H1 (cell line): ENCODE measurements around the gene CBLB. TPM values are rescaled to one million over a fixed set of nuclear protein-coding genes. Genes with fewer than 3 reads are reported as not detected.

ENCODE experiments used
- CTCF ChIA-PET: fragments of 300-600 bp; sonication (Branson Sonifier 250); formaldehyde crosslinking; loops from one replicate; lab custom pipeline; 2021; ENCODE audit not compliant: partially characterized antibody; lab: Charles Lee
- POLR2A ChIA-PET: fragments of 300-600 bp; sonication (Branson Sonifier 250); formaldehyde crosslinking; loops from one replicate; lab custom pipeline; 2021; ENCODE audit warnings: inconsistent platforms; ENCODE audit not compliant: partially characterized antibody; lab: Charles Lee
- DNase-seq, 2 experiments: peaks; one replicate each; pipeline versions ENCODE4 v3.0.0 to v3.0.0-alpha.2; 2010 to 2022; ENCODE audit warnings: low spot score in 2 of 2, low read depth in 1 of 2, mixed read lengths in 1 of 2
- FAIRE-seq: peaks from 2 replicates; lab custom pipeline; 2011; peaks lifted over from hg19 to GRCh38; lab: Jason Lieb, UNC
- H2AFZ ChIP-seq: 2 replicates; pipeline ENCODE4 v1.8.1; 2012; ENCODE audit warnings: low read length, inconsistent platforms
- H2AK5ac ChIP-seq: 2 replicates; pipeline ENCODE4 v1.6.1; 2013; ENCODE audit warnings: low read depth, low read length
- H2BK120ac ChIP-seq: replicated peaks from 2 replicates; pipeline ENCODE3; 2013; ENCODE audit warnings: low read depth, low read length, inconsistent platforms
- H2BK12ac ChIP-seq: 2 replicates; pipeline ENCODE4 v1.6.1; 2013; ENCODE audit warnings: low read depth, low read length
- H2BK15ac ChIP-seq: 2 replicates; pipeline ENCODE4 v1.6.1; 2013; ENCODE audit warnings: low read length
- H2BK20ac ChIP-seq: 2 replicates; pipeline ENCODE4 v1.6.1; 2013; ENCODE audit warnings: low read length
- H2BK5ac ChIP-seq: 2 replicates; pipeline ENCODE4 v1.6.1; 2013; ENCODE audit warnings: low read depth, low read length
- H3K14ac ChIP-seq: 2 replicates; pipeline ENCODE4 v1.6.1; 2013; ENCODE audit warnings: inconsistent platforms; ENCODE audit not compliant: insufficient read length
- H3K18ac ChIP-seq: 2 replicates; pipeline ENCODE4 v1.6.1; 2013; ENCODE audit warnings: low read length; ENCODE audit errors: extremely low read depth
- H3K23ac ChIP-seq: 2 replicates; pipeline ENCODE4 v1.6.1; 2013; ENCODE audit warnings: inconsistent platforms; ENCODE audit not compliant: insufficient read length
- H3K23me2 ChIP-seq: 2 replicates; pipeline ENCODE4 v1.6.1; 2013; ENCODE audit warnings: low read depth, low read length
- H3K27ac ChIP-seq: 2 replicates; pipeline ENCODE4 v1.6.1; 2011; ENCODE audit warnings: low read depth, low read length, inconsistent platforms
- H3K27me3 ChIP-seq, 4 experiments: replicated peaks in 1 of 4; 1 replicate in 1 of 4; 2 replicates in 3 of 4; pipeline versions ENCODE4 v1.6.1 to v1.8.1; 2011 to 2013; ENCODE audit warnings: low read length in 3 of 4, mild to moderate bottlenecking in 3 of 4, inconsistent platforms in 2 of 4, mixed read lengths in 2 of 4, moderate library complexity in 1 of 4; ENCODE audit not compliant: control insufficient read depth in 3 of 4, insufficient read depth in 3 of 4; ENCODE audit errors: extremely low read depth in 1 of 4
- H3K36me3 ChIP-seq, 4 experiments: 2 replicates each; pipeline versions ENCODE4 v1.6.1 to v1.8.1; 2011 to 2013; ENCODE audit warnings: mild to moderate bottlenecking in 4 of 4, low read length in 3 of 4, moderate library complexity in 2 of 4, control low read depth in 1 of 4, inconsistent platforms in 1 of 4; ENCODE audit not compliant: insufficient read depth in 4 of 4, control insufficient read depth in 2 of 4
- H3K4ac ChIP-seq: replicated peaks from 2 replicates; pipeline ENCODE3; 2013; ENCODE audit warnings: low read length, low read depth, mixed read lengths, inconsistent platforms; ENCODE audit not compliant: insufficient read length
- H3K4me1 ChIP-seq, 4 experiments: replicated peaks in 1 of 4; 1 replicate in 1 of 4; 2 replicates in 3 of 4; pipeline versions ENCODE4 v1.6.1 to v1.8.1; 2011 to 2013; ENCODE audit warnings: low read length in 3 of 4, inconsistent platforms in 2 of 4, mixed read lengths in 1 of 4; ENCODE audit not compliant: insufficient read depth in 4 of 4, control insufficient read depth in 3 of 4
- H3K4me2 ChIP-seq, 2 experiments: 2 replicates each; pipeline versions ENCODE4 v1.6.1 to v1.8.1; 2011 to 2013; ENCODE audit warnings: low read depth in 2 of 2, low read length in 2 of 2, control low read depth in 1 of 2, inconsistent platforms in 1 of 2, mild to moderate bottlenecking in 1 of 2; ENCODE audit not compliant: insufficient read depth in 1 of 2
- H3K4me3 ChIP-seq, 4 experiments: fragments of 200-600, 300-600 bp in 1 of 4; sonication (generic), shearing (Covaris generic), sonication (Bioruptor Twin) in 1 of 4; 2 replicates each; pipeline versions ENCODE4 v1.5.1 to v1.8.1; 2011 to 2016; ENCODE audit warnings: low read length in 4 of 4, low read depth in 3 of 4, control low read depth in 2 of 4, inconsistent platforms in 2 of 4, mild to moderate bottlenecking in 2 of 4, mixed read lengths in 1 of 4, moderate library complexity in 1 of 4; ENCODE audit not compliant: insufficient read depth in 2 of 4; ENCODE audit errors: extremely low read depth in 1 of 4
- H3K56ac ChIP-seq: replicated peaks from 2 replicates; pipeline ENCODE3; 2013; ENCODE audit warnings: low read depth, mild to moderate bottlenecking, mixed read lengths, low read length, inconsistent platforms; ENCODE audit not compliant: insufficient read length
- H3K79me1 ChIP-seq: 2 replicates; pipeline ENCODE4 v1.6.1; 2013; ENCODE audit warnings: low read depth, low read length, control low read depth
- H3K79me2 ChIP-seq, 2 experiments: 2 replicates each; pipeline versions ENCODE4 v1.6.1 to v1.8.1; 2012 to 2013; ENCODE audit warnings: low read length in 2 of 2, mild to moderate bottlenecking in 2 of 2, inconsistent platforms in 1 of 2; ENCODE audit not compliant: insufficient read depth in 2 of 2, control insufficient read depth in 1 of 2
- H3K9ac ChIP-seq, 4 experiments: replicated peaks in 1 of 4; 1 replicate in 1 of 4; 2 replicates in 3 of 4; pipeline versions ENCODE4 v1.6.1 to v1.8.1; 2011 to 2013; ENCODE audit warnings: low read depth in 3 of 4, low read length in 3 of 4, control low read depth in 2 of 4, mild to moderate bottlenecking in 2 of 4, moderate library complexity in 2 of 4, inconsistent platforms in 1 of 4; ENCODE audit errors: extremely low read depth in 1 of 4
- H3K9me3 ChIP-seq, 2 experiments: 2 replicates each; pipeline versions ENCODE4 v1.6.1 to v1.8.1; 2012 to 2013; ENCODE audit warnings: mild to moderate bottlenecking in 2 of 2, moderate library complexity in 2 of 2, control low read depth in 1 of 2, inconsistent platforms in 1 of 2, low read depth in 1 of 2, low read length in 1 of 2, mixed read lengths in 1 of 2; ENCODE audit not compliant: insufficient read depth in 2 of 2
- H4K20me1 ChIP-seq, 2 experiments: replicated peaks in 1 of 2; 2 replicates each; pipeline versions ENCODE3 to v1.8.1; 2011 to 2013; ENCODE audit warnings: inconsistent platforms in 2 of 2, low read length in 2 of 2, mild to moderate bottlenecking in 1 of 2; ENCODE audit not compliant: insufficient read depth in 2 of 2, control insufficient read depth in 1 of 2
- H4K5ac ChIP-seq: 2 replicates; pipeline ENCODE4 v1.6.1; 2013; ENCODE audit warnings: low read length, low read depth, mixed read lengths, inconsistent platforms; ENCODE audit not compliant: insufficient read length
- H4K8ac ChIP-seq: 2 replicates; pipeline ENCODE4 v1.8.0; 2013; ENCODE audit warnings: mild to moderate bottlenecking, moderate library complexity, low read length, inconsistent platforms; ENCODE audit not compliant: insufficient read depth; ENCODE audit errors: extremely low read depth
- H4K91ac ChIP-seq: replicated peaks from 2 replicates; pipeline ENCODE3; 2013; ENCODE audit warnings: low read length, mixed read lengths, inconsistent platforms; ENCODE audit not compliant: insufficient read length
- KDM4A ChIP-seq: IDR thresholded peaks from one replicate; pipeline ENCODE4 v1.7.1; 2012; ENCODE audit warnings: low read depth, mild to moderate bottlenecking, moderate library complexity, low read length, inconsistent platforms; ENCODE audit not compliant: severe bottlenecking
- POLR2AphosphoS5 ChIP-seq: IDR thresholded peaks from 2 replicates; pipeline ENCODE4 v1.6.1; 2011; ENCODE audit warnings: low read depth, low read length
- RXRA ChIP-seq: IDR thresholded peaks from 2 replicates; pipeline ENCODE4 v1.6.1; 2011; ENCODE audit warnings: low read depth, mild to moderate bottlenecking, low read length, moderate library complexity; ENCODE audit not compliant: insufficient read depth
- TBP ChIP-seq: IDR thresholded peaks from 2 replicates; pipeline ENCODE4 v1.6.1; 2011; ENCODE audit warnings: low read depth, low read length, improper control_type of control experiment
- WGBS, 2 experiments: shearing (Covaris generic) in 1 of 2; methylation state at CpG; one replicate each; pipeline versions ENCODE4 v1.1.6 to v1.1.7; 2013 to 2015; ENCODE audit warnings: low lambda C conversion rate in 2 of 2, mixed read lengths in 2 of 2, inconsistent platforms in 1 of 2, low coverage in 1 of 2, missing lambda C conversion rate in 1 of 2; ENCODE audit not compliant: insufficient replicate concordance in 2 of 2, insufficient coverage in 1 of 2, insufficient read length in 1 of 2; ENCODE audit errors: extremely low coverage in 1 of 2, missing lambda C conversion rate in 1 of 2; 5-methylcytosine and 5-hydroxymethylcytosine counted together
- polyA plus RNA-seq, 7 experiments: library from polyadenylated mRNA; depleted of rRNA in 3 of 7; stranded (reverse) in 5 of 7; unstranded in 2 of 7; fragments of >200 nt in 5 of 7; fragments of 200-250 nt in 2 of 7; gene quantifications; 1 replicate in 5 of 7; 2 replicates in 1 of 7; 4 replicates in 1 of 7; pipeline versions ENCODE4 v1.2.1 to v1.2.3, GENCODE V29; 2011 to 2013; ENCODE audit warnings: missing spikeins in 2 of 7, mixed read lengths in 2 of 7
- total RNA-seq: library from RNA; stranded (reverse); fragmentation: NEBNext Ultra II Directional; extraction: Animal tissue kit (Norgen Biotek cat#: 25700); gene quantifications from 2 replicates; pipeline ENCODE4 v1.2.1, GENCODE V29; 2021
- TF ChIP-seq, protein P1 (sequence below): IDR thresholded peaks from 2 replicates; pipeline ENCODE4 v1.6.1; 2011; ENCODE audit warnings: low read depth, mild to moderate bottlenecking, low read length; ENCODE audit not compliant: insufficient read depth

The CBLB gene
- total and polyA plus RNA-seq, 2 of the 8 experiments (the other 6 are each of a cell fraction or from before 2014, with no cell fraction given): 14.5 to 26.0 TPM

GRCh38 chr3:105775368-105775767 lies 93.4 kb downstream of the CBLB start:
- Histone ChIP-seq H3K56ac (no peak overlapping the region), H3K14ac (no peak overlapping the region), H2BK20ac (no peak overlapping the region), H2AFZ (no peak overlapping the region), H2BK12ac (no peak overlapping the region), H2BK5ac (no peak overlapping the region), H4K8ac (no peak overlapping the region), H2AK5ac (no peak overlapping the region), H3K4me3 (no peak overlapping the region), H3K9ac (no peak overlapping the region), H3K4ac (no peak overlapping the region), H3K79me1 (no peaks in the 10 kb centered on the region; the same call in 1 of the 2 replicates), H3K27ac (no peak overlapping the region), H3K9me3 (no peaks in the 10 kb centered on the region)
- ChIA-PET POLR2A (no interaction called here), CTCF (no interaction called here)
- no peak for TF ChIP-seq TBP
- TF ChIP-seq, protein P1, sequence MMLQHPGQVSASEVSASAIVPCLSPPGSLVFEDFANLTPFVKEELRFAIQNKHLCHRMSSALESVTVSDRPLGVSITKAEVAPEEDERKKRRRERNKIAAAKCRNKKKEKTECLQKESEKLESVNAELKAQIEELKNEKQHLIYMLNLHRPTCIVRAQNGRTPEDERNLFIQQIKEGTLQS: no peak
- TF ChIP-seq KDM4A: no peak
- TF ChIP-seq POLR2AphosphoS5: no peak
- no peak for TF ChIP-seq RXRA
- TF ChIP-seq, all 59 proteins: peak for 0
- 65% methylated on average over 3 of the region's 3 CpGs; no CpG with 5 or more reads in 1 of the 2 experiments for WGBS, 2 experiments
- Histone ChIP-seq H3K36me3 (no peaks in the 10 kb centered on the region), H3K4me2 (no peak overlapping the region), H4K20me1 (no peaks in the 10 kb centered on the region), H3K23me2 (no peaks in the 10 kb centered on the region), H3K27me3 (no peaks in the 10 kb centered on the region), H2BK120ac (no peak overlapping the region), H4K5ac (no peak overlapping the region), H3K79me2 (peaks cover 0 to 12% of the 10 kb centered on the region in 2 experiments; a peak in 2 of 4 replicates), H3K4me1 (no peaks in the 10 kb centered on the region; a peak in 1 of 7 replicates), H3K23ac (no peak overlapping the region), H4K91ac (no peak overlapping the region), H2BK15ac (no peak overlapping the region), H3K18ac (no peak overlapping the region)
- FAIRE-seq (no peak), DNase-seq (no peak)
